GM21528 (cell line): ENCODE measurements around the gene LCN1.
"Not testable (repeated sequence)": the region's sequence is repeated elsewhere in the genome, so short reads cannot be mapped to it uniquely, and the experiment has no call there.

Source experiments
- ATAC-seq: cut with Tn5 transposase; IDR thresholded peaks from one replicate; pipeline ENCODE4 v1.9.1; 2021; ENCODE audit warnings: mild to moderate bottlenecking, moderate library complexity; ENCODE audit not compliant: unreplicated experiment, low FRiP score

The LCN1 gene

GRCh38 chr9:135504262-135505243 lies 16.7 kb upstream of the LCN1 start:
- no peak for ATAC-seq

- no peak for ATAC-seq
These were observed 15.6 kb upstream of the LCN1 start for GRCh38 chr9:135505406-135506187.

- ATAC-seq = no peak
These were observed 14.7 kb upstream of the LCN1 start for GRCh38 chr9:135506327-135507103.

DNA sequence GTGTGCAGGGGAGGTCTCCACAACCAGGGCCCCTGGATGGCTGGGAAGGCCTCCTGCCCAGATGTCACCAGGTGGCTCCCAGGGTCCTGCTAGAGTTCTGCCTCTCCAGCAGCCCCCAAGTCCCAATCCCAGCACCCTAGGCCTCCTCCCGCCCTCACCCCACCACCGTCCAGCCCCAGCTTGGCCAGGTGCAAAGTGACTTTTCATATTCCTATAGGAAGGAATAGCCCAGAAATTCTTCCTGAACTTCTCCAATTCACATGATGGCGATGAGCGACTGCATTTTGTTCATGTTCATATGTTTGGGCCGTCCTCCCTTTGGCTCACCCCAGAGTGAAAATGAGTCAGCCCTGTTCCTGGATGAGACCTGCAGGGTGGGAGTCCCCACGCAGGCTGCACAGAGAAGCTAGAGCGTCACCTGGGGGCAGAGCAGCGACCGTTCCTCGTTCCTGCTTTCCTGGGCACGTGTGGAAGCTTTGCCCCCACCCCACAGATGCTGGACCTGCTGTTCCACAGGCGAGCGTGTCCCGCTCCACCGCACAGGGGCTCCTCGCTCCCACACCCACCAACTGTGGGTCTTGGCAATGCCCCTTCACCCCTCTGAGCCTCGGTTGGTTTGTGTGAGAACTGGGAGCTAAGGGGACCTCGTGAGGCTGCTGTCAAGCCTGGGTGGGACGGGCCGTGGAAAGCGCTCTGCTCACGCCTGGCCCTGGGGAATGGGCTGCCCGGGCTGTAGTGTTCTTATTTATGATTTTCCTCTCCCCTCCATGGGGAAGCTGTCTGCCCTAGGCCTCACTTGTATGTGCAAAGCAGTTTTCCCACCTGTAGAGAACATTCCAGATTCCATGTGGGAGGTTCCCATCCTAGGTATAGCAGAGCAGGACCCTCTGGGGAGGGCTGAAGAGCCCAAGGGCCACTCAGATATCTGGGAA lies 13.9 kb upstream of the LCN1 start:
- ATAC-seq = no peak

DNA sequence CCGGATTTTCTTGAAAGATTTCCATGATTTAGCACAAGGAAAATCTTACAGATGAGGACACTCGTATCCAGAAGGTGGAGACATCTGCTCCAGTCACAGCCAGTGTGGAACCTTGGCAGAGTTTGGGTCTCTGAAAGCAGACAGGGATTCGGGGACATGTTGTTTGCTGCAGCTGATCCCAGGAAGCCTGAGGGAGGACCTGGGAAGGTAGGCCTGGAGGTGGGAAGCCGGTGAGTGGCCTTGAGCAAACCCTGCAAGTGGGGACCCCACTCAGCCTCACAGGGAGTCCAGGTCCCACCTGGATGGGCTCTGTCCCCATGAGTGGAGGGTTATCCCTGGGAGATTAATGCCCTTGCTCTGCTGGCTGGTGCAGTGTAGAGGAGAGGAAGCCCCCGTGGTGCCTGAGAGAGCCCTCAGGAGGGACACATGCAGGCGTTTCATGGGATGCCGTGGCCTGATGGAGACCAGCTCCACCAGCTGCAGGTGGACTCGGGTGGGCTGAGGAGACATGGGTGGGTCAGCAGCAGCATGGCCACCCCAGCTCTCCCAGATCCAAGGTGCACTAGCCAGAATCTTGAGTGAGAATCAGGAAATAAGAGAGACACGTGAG lies 12.9 kb upstream of the LCN1 start:
- no peak for ATAC-seq

- no peak for ATAC-seq
These were observed 11.8 kb upstream of the LCN1 start for GRCh38 chr9:135509458-135509857.

GRCh38 chr9:135512241-135512603 lies 9.0 kb upstream of the LCN1 start:
- ATAC-seq = no peak

GRCh38 chr9:135512904-135513303 lies 8.3 kb upstream of the LCN1 start:
- no peak for ATAC-seq

GRCh38 chr9:135513351-135513846 lies 7.8 kb upstream of the LCN1 start:
- no peak for ATAC-seq

DNA sequence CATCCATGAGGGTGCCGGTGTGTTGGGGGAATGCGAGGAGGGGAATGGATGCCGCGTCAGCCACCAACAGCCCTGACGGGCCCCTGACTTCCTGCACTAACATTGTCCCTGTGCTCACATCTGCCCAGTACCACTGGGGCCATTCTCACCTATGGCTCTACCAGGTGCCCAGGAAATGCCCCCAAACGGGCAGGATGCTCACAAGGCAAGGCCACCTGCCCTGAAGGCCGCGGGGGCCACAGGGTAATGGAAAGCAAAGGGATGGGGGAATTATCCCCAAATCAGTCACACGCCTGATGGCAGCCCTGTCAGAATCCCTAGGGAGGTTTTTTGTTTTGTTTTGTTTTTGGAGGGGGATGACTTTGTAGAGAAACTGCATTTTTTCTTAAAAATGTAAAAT lies 7.3 kb upstream of the LCN1 start:
- ATAC-seq = not testable (repeated sequence)

DNA sequence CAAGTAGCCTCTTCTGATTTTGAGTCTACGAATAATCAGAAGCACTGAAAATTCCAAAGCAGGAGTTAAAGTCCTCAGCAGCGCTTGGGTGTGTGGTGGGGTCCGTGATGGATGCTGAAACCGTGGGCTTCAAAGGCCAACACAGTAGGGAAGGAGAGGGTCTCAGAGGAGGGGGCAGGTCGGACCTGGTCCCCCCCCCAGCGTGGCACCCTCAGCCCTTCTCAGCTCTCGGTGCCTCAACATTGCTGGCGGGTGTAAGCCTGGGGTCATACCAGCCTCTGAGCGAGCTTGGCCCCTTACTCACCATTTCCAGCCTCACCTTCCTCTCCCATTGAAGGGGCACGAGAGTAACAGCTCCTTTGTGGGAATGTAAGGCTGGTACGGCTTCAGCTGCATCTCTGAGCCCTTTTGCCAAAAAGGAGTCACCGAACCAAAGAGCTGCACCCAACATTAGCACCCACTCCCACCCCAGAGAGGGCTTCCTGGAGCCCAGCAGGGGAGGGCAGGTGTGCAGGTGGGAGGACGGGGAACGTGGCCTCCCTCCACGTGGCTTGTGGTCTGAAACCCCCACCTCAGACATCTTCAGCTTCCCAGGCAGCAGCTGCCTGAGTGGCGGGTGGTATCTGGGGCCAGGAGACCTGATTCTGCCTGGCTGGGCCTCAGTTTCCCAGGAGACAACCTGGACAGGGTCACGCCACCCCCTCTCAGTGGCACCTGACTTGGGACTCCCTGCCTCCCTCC lies 6.7 kb upstream of the LCN1 start:
- ATAC-seq = no peak

- no peak for ATAC-seq
These were observed 5.9 kb upstream of the LCN1 start for GRCh38 chr9:135515083-135515951.

- ATAC-seq = no peak
These were observed 4.9 kb upstream of the LCN1 start for GRCh38 chr9:135516132-135516860.

- no peak for ATAC-seq
These were observed 3.8 kb upstream of the LCN1 start for GRCh38 chr9:135517407-135517822.

DNA sequence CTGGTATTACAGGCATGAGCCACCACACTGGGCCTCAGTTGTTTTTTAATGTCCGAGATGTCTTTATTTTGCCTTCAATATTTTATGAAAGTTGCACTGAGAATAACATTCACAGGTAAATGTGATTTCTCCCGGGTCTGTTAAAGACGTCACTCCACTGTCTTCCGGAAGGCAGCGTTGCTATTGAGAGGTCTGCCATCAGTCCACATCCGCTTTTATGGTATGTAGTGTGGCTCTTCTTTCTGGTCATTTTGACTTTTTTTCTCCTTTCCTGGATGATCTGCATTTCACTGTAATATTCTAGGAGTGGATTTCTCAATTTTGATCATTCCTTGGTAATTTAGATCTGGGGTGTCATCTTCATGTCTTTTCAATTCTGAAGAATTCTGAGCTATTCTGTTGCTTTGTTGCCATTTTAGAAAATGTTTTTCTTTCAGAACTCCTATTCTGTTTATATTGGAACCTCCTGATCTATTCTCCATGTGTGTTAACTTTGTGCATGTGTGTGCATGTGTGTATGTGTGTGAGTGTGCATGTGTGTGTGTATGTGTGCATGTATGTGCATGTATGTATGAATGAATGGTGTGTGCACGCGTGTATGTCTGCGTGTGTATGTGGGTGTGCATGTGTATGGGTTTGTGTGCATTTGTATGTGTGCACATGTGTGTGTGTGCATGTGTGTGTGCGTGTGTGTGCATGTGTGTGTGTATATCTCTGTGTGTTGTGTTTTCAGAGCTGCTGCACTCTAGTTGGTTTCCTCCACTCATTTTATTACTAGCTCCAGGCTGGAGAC lies 1.9 kb upstream of the LCN1 start:
- ATAC-seq = no peak

DNA sequence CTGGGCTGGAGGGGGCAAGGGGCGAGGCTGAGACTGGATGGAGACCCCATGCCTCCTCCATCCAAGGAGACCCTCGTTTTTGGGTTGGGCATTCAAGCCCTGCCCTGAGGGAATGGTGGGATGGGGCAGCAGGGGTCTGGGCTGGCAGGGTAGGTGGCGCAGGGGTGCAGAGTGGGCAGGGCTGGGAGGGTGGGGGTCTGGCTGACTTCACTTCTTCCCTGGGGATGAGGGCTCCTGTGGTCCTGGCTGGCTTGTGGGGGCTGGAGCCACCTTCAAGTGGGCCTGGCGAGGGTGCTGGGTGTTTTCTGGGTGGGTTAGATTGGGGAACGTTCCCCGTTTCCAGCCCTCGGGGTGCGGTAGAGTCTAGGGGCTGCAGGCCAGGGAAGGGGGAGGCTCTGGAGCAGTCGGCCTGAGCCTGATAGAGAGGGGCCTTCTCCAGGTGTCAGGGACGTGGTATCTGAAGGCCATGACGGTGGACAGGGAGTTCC lies 412 bp downstream of the LCN1 start:
- no peak for ATAC-seq
